ENCODE measurements around the gene WDR59.
A peak's percentile ranks its signal among the peaks of the same experiment; 100 is the strongest.
"Not testable (repeated sequence)": the region's sequence is repeated elsewhere in the genome, so short reads cannot be mapped to it uniquely, and the experiment has no call there.

WDR59 gene

GRCh38 chr16:75019007-75019406 is 34.1 kb upstream of the WDR59 start:
- no peak overlapping the region for H3K27ac ChIP-seq
- H3K4me2 ChIP-seq (ENCODE audit: low read length): no peak overlapping the region
- H3K9ac ChIP-seq: no peak overlapping the region
- H3K36me3 ChIP-seq (ENCODE audit: control insufficient read depth, insufficient read depth, low read length): no peaks in the 10 kb centered on the region
- H3K4me1 ChIP-seq: peaks cover 3% of the 10 kb centered on the region
- no peak for TF ChIP-seq CTCF (IDR thresholded peaks at IDR 0.05)
- H3K4me3 ChIP-seq (ENCODE audit: low read depth, low read length): no peak overlapping the region
- H3K27me3 ChIP-seq (ENCODE audit: control insufficient read depth, insufficient read depth, low read length): no peaks in the 10 kb centered on the region
- H3K79me2 ChIP-seq: peaks cover 63% of the 10 kb centered on the region
- no peak overlapping the region for H2AFZ ChIP-seq
- no peaks in the 10 kb centered on the region for H3K9me3 ChIP-seq (ENCODE audit: control insufficient read depth, low read length)

GRCh38 chr16:75017670-75018525 is 33.0 kb upstream of the WDR59 start:
- Histone ChIP-seq H3K4me1 (peaks cover 3% of the 10 kb centered on the region), H3K4me3 (ENCODE audit: low read depth, low read length) (no peak overlapping the region), H3K9ac (no peak overlapping the region), H3K27ac (no peak overlapping the region), H2AFZ (no peak overlapping the region), H3K4me2 (ENCODE audit: low read length) (no peak overlapping the region), H3K36me3 (ENCODE audit: control insufficient read depth, insufficient read depth, low read length) (no peaks in the 10 kb centered on the region), H3K79me2 (peaks cover 59% of the 10 kb centered on the region), H3K27me3 (ENCODE audit: control insufficient read depth, insufficient read depth, low read length) (no peaks in the 10 kb centered on the region), H3K9me3 (ENCODE audit: control insufficient read depth, low read length) (no peaks in the 10 kb centered on the region)
- no peak for TF ChIP-seq CTCF (IDR thresholded peaks at IDR 0.05)

GRCh38 chr16:75016451-75017081 is 31.6 kb upstream of the WDR59 start:
- not testable (repeated sequence) for H3K4me1 ChIP-seq

GRCh38 chr16:75014318-75014717 is 29.4 kb upstream of the WDR59 start:
- H3K27me3 ChIP-seq (ENCODE audit: control insufficient read depth, insufficient read depth, low read length): no peaks in the 10 kb centered on the region
- H3K27ac ChIP-seq: no peak overlapping the region
- TF ChIP-seq CTCF (IDR thresholded peaks at IDR 0.05): no peak

More at GRCh38 chr16:75016451-75017081, 31.6 kb upstream of the WDR59 start:
- not testable (repeated sequence) for H2AFZ ChIP-seq; H3K9me3 ChIP-seq (ENCODE audit: control insufficient read depth, low read length); H3K4me3 ChIP-seq (ENCODE audit: low read depth, low read length); H3K36me3 ChIP-seq (ENCODE audit: control insufficient read depth, insufficient read depth, low read length); H3K9ac ChIP-seq; H3K27me3 ChIP-seq (ENCODE audit: control insufficient read depth, insufficient read depth, low read length); H3K4me2 ChIP-seq (ENCODE audit: low read length); H3K27ac ChIP-seq
- H3K79me2 ChIP-seq: peaks cover 49% of the 10 kb centered on the region

GRCh38 chr16:75013123-75013522 is 28.2 kb upstream of the WDR59 start:
- Histone ChIP-seq H3K27ac (peak overlapping the region; percentile 13), H3K79me2 (peaks cover 29% of the 10 kb centered on the region)
- H3K27me3 ChIP-seq (ENCODE audit: control insufficient read depth, insufficient read depth, low read length); H3K9me3 ChIP-seq (ENCODE audit: control insufficient read depth, low read length); H3K9ac ChIP-seq; H3K4me1 ChIP-seq; H3K4me3 ChIP-seq (ENCODE audit: low read depth, low read length); H2AFZ ChIP-seq; H3K4me2 ChIP-seq (ENCODE audit: low read length); H3K36me3 ChIP-seq (ENCODE audit: control insufficient read depth, insufficient read depth, low read length): not testable (repeated sequence)

More at GRCh38 chr16:75014318-75014717, 29.4 kb upstream of the WDR59 start:
- Histone ChIP-seq H3K79me2 (peaks cover 30% of the 10 kb centered on the region), H3K4me3 (ENCODE audit: low read depth, low read length) (no peak overlapping the region), H3K9me3 (ENCODE audit: control insufficient read depth, low read length) (no peaks in the 10 kb centered on the region), H3K9ac (no peak overlapping the region), H2AFZ (no peak overlapping the region), H3K36me3 (ENCODE audit: control insufficient read depth, insufficient read depth, low read length) (no peaks in the 10 kb centered on the region), H3K4me1 (peaks cover 8% of the 10 kb centered on the region), H3K4me2 (ENCODE audit: low read length) (no peak overlapping the region)
